ENCODE measurements around the gene SDK1.

DNA sequence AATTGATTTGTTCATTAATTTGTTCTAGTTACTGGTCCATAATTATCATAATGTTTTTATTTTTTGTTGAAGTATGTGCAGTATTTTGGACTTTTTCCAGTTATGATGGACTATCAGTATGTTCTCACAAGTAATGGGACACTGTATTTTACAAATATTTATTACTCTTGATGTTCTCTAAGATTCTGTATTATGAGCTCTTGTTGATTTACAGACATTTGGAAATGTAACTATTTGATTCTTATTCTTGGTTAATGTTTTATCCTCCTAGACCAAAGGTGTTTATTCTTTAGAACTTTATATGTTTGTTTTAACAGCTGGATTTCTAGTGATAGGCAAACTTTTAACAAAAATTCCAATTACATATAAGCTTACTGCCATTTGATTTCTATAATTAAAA, 200.6 kb downstream of the SDK1 start:
- TF ChIP-seq, protein P1, sequence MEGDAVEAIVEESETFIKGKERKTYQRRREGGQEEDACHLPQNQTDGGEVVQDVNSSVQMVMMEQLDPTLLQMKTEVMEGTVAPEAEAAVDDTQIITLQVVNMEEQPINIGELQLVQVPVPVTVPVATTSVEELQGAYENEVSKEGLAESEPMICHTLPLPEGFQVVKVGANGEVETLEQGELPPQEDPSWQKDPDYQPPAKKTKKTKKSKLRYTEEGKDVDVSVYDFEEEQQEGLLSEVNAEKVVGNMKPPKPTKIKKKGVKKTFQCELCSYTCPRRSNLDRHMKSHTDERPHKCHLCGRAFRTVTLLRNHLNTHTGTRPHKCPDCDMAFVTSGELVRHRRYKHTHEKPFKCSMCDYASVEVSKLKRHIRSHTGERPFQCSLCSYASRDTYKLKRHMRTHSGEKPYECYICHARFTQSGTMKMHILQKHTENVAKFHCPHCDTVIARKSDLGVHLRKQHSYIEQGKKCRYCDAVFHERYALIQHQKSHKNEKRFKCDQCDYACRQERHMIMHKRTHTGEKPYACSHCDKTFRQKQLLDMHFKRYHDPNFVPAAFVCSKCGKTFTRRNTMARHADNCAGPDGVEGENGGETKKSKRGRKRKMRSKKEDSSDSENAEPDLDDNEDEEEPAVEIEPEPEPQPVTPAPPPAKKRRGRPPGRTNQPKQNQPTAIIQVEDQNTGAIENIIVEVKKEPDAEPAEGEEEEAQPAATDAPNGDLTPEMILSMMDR (IDR thresholded peaks at IDR 0.05 in 4 of 5, conservative IDR thresholded peaks at IDR 0.05 in 1 of 5): no peak
- no peak for TF ChIP-seq POLR2A (IDR thresholded peaks at IDR 0.05)
